Testis (tissue), 2 donors: ENCODE results near the gene NFE2L2.

Experiments used
- POLR2A ChIP-seq: fragments of 450-650 bp; IDR thresholded peaks from one replicate; pipeline ENCODE4 v1.6.1; 2017; ENCODE audit warnings: antibody characterized with exemption, mild to moderate bottlenecking, moderate library complexity
- TF ChIP-seq, protein P1 (sequence below), 3 experiments: fragments of 450-650 bp in 2 of 3; fragments of 200-600 bp in 1 of 3; sonication (generic) in 1 of 3; IDR thresholded peaks; one replicate each; pipeline ENCODE4 v1.5.1; 2016 to 2019; ENCODE audit warnings: antibody characterized with exemption in 3 of 3, mild to moderate bottlenecking in 2 of 3, moderate library complexity in 1 of 3

DNA sequence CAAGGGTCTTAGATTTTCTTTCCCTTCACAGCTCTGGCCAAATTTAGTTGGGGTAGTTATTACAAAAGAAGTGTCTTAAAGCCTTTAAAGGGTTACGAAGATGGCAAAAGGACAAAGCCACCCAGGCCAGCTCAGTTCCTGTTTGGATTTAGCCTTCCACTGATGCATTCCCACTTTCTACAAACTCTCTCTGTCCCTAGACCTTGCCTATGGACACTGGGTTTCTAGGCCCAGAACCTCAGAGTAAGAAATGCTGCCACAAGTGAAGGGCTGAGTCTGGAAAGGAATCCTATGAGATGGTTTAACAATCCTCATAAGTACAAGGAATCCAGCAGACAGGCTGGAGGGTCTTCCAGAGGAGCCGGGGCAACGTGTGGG, 13.4 kb downstream of the NFE2L2 start:
- TF ChIP-seq, protein P1, sequence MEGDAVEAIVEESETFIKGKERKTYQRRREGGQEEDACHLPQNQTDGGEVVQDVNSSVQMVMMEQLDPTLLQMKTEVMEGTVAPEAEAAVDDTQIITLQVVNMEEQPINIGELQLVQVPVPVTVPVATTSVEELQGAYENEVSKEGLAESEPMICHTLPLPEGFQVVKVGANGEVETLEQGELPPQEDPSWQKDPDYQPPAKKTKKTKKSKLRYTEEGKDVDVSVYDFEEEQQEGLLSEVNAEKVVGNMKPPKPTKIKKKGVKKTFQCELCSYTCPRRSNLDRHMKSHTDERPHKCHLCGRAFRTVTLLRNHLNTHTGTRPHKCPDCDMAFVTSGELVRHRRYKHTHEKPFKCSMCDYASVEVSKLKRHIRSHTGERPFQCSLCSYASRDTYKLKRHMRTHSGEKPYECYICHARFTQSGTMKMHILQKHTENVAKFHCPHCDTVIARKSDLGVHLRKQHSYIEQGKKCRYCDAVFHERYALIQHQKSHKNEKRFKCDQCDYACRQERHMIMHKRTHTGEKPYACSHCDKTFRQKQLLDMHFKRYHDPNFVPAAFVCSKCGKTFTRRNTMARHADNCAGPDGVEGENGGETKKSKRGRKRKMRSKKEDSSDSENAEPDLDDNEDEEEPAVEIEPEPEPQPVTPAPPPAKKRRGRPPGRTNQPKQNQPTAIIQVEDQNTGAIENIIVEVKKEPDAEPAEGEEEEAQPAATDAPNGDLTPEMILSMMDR (IDR thresholded peaks at IDR 0.05), result no peak
- TF ChIP-seq POLR2A, result no peak
